ENCODE results near the gene ARL10.

ARL10 gene

GRCh38 chr5:176361437-176362232, 3.7 kb upstream of the ARL10 start, which contains the start of gene KIAA1191:
Gene KIAA1191 (minus strand): TSS chr5:176361764. CDS start chr5:176359508, 2,256 bp downstream.
- DNase-seq (ENCODE audit: low read depth) = peak; percentile 92

DNA sequence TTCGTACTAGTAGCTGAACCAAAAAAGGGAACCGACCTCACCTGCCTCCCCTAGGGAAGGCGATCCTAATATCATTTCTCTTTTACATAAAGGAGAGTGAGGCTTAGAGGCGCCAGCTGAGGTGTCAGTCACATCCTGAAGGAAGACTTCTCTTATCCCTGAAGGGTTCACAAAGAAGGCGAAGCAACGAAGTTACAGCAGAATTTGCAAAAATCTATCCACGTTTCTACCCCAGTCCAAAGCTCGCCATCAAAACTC, 3.1 kb upstream of the ARL10 start:
- no peak for DNase-seq (ENCODE audit: low read depth)

- DNase-seq (ENCODE audit: low read depth) = peak; percentile 42
Measured at GRCh38 chr5:176364765-176365350, 429 bp upstream of the ARL10 start.

DNA sequence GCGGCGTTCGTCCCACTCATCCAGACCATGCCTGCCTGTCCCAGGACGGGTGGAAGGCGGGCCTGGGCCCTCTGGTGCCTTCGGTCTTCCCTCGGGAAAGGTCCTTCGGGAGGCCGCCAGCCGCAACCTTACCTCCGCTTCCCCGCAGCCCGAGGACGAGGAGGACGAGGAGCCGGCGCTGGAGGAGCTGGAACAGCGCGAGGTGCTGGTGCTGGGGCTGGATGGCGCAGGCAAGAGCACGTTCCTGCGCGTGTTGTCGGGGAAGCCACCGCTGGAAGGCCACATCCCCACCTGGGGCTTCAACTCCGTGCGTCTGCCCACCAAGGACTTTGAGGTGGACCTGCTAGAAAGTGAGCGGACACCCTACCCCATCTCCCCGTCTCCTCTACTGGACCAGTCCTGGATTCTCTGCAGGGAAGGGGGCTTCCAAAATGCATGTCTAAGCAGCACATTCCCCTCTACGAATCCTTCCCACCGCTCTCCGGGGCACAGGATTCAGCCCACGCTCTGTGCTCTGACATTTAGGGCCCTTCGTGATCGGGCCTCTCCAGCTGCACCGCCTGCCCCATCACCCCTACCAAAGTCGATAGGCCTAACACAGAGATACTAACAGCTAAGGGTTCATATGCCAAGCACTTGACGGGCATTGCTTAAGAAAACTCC, 1.1 kb downstream of the ARL10 start:
- no peak for DNase-seq (ENCODE audit: low read depth)

DNA sequence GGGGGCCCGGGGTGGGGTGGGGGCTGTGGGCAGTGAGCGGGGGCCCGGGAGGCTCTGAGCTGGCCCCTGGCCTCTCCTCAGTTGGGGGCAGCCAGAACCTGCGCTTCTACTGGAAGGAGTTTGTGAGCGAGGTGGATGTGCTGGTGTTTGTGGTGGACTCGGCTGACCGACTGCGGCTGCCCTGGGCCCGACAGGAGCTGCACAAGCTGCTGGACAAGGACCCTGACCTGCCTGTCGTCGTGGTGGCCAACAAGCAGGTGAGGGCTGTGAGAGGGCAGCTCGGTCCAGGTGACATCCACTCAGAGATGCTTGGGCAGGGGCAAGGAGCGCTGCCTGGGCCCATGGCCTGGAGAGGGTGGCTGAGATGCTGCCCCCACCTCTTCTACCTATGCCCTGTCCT, 3.4 kb downstream of the ARL10 start:
- DNase-seq (ENCODE audit: low read depth) = no peak

DNA sequence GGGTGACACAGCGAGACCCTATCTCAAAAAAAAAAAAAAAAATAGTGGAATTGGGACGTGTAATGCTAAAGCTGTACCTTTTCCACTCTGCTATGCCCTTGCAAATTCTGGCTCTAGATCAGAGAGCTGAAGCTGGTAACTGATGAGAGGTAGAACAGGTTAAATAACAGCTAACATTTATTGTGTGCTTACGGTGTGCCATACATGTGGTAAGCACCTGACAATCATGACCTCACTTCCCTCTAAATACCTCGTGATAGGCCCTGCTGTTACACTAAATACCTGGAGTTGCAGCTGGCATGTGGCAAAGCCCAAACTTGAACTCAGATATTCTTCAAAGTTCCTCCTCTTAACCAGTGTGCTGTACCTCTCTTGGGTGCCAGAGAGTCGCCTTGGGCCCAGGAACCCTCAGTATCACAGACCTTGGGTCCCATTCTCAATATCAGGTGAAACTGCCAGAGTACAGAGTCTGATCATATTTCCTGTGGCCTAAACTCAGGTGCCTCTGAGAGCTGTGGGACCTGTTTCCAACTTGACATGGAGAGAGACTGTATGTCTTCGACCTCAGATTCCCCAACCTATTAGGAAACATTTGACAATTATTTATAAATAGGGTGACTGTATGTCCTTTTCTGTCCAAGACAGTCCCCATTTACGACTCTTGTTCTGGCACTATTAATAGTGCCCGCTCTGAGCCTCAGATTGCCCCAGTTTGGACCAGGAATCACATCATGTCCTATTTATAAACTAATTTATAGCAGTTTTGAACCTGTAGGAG, 4.8 kb downstream of the ARL10 start:
- no peak for DNase-seq (ENCODE audit: low read depth)

DNA sequence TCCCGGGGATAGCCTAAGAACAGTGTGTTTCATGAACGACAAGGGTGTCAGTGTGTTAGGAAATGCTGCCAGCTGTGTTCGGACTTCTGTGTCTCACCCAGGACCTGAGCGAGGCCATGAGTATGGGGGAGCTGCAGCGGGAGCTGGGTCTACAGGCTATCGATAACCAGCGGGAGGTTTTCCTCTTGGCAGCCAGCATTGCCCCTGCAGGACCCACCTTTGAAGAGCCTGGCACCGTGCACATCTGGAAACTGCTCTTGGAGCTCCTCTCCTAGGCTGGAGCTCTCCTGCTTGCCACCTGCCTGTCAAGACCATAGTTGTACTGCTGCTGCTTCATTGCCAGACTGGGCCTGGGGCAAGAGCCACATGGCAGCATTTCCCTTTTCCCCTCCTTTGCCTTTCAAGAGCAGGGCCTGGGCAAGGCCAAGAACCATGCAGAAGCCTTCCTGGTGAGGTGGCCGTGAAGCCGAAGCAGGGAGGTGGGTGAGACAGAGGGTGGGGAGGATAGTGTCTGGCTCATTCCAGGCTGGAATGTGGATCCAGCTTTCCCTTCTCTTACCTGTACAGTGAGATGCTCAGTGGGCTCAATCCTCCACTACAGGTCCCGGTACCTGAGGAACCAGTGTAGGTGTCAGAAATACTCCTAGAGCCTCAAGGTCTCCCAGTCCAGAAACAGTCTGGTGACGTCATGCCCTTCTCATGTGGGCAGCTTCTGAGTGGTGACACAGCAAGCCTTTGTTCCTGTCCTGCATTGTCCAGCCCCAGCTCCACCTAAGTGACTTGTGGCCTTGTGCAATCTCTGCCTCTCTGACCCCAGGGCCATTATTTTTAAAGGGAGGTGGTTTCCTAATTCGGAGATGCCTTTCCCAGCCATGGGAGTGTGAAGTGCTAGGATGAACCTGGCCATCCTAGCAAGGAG, 6.6 kb downstream of the ARL10 start:
- no peak for DNase-seq (ENCODE audit: low read depth)

DNA sequence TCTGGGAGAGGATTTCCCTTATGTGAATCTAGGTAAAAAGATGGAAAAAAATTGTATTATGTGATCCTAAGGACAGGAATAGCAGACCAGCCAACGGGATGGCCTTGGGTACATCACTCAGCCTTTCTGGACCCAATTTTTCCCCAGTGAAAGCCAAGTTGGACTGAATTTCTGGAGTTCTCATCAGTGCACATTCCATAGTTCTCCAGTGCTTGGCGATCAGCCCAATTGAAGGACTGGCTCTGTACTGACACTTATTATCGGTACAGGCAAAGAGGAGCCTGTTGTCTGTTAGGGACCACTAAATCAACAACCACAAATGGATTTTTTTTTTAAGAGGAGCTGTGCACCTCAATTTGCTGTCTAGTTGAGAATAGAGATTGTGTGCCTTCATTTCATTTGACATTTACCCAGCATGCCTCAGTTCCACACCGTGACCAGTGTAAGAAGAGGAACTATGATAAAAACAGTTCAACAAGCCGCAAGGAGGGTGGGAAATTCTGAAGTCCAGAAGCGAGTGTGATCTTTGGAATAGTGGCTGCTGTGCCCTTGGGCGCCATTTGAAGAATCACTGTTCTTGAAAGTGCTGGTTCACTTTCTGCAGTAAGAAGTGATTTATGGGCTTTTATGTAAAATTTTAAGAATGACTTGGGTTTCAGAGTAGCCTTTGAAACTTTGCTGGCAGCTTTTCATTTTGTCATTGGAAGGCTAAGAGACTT, 8.0 kb downstream of the ARL10 start:
- no peak for DNase-seq (ENCODE audit: low read depth)

DNA sequence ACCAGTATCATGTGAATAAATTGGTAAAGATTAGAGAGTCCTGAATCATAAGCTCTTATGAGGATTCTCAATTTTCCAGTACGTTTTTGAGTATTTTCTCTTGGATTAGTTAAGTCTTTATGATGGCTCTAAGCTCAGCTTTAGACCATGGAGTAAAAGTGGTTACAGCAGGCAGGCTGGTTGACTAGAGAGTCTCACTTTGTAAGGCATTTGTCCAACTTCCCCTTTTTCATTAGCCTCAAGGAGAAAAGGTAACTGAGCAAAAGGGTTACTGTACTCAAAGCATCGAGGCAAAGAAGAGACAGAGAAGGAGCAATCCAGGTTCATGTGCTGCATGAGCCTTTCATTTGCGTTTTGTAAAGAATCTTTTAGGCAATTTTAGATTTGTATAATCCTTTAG, 14.6 kb downstream of the ARL10 start:
- DNase-seq (ENCODE audit: low read depth) = no peak

GRCh38 chr5:176381423-176381822, 16.1 kb downstream of the ARL10 start:
- DNase-seq (ENCODE audit: low read depth) = no peak

DNA sequence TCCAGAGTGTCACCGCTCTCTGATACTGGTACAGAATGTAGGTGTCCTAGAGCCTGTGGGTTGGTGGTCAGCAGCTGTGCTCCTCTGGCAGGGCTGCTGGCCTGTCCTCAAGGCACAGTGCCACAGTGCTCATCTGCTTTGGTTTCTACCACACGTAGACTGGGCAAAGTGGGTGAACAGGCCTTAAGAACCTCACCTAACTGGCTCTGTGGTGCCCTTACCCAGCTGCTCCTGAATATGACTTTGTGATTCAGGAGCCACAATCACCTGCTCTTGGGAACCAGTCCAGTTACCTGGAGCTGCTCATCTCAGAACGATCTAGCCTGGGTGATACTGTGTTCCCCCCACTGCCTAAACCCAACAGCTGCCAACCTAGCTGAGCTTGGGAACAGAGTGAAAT, 16.7 kb downstream of the ARL10 start:
- no peak for DNase-seq (ENCODE audit: low read depth)

DNA sequence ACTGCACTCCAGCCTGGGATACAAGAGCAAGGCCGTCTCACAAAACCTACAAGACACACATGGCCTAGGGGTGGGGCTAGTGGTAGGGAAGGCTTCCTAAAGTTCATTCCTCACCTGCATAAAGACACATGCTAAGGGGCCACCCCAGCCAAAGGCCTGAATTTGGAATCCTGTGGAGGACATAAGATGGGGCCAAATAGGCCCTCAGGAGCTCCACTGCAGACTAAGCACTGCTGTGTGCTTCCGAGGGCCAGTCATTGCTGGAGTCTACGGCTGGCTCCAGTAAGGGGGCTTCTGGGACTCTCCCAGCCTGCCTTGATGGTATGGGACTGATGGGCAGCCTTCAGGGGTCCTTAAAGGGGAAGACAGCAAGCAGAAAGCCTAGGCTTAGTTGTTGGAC, 17.4 kb downstream of the ARL10 start:
- DNase-seq (ENCODE audit: low read depth) = no peak

- no peak for DNase-seq (ENCODE audit: low read depth)
Measured at GRCh38 chr5:176383248-176383905, 18.1 kb downstream of the ARL10 start.

DNA sequence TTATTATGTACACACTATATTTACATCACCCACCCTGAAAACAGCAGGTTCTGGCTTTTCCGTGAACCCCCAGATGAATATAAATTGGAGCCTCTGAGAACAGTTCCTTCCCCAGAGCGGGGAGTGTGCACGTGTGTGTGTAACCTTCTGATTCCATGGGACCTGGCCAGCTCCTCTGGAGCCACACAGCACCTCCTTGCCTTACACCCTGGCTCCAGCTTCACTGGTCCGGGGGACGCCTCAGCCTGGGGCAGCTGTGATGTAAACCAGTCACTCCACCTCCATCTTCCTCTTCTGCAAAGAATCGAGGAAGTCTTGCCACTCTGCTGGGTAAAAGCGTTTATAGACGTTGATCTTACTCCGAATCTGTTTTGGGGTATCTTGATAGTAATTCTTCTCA, 18.7 kb downstream of the ARL10 start:
- no peak for DNase-seq (ENCODE audit: low read depth)

DNA sequence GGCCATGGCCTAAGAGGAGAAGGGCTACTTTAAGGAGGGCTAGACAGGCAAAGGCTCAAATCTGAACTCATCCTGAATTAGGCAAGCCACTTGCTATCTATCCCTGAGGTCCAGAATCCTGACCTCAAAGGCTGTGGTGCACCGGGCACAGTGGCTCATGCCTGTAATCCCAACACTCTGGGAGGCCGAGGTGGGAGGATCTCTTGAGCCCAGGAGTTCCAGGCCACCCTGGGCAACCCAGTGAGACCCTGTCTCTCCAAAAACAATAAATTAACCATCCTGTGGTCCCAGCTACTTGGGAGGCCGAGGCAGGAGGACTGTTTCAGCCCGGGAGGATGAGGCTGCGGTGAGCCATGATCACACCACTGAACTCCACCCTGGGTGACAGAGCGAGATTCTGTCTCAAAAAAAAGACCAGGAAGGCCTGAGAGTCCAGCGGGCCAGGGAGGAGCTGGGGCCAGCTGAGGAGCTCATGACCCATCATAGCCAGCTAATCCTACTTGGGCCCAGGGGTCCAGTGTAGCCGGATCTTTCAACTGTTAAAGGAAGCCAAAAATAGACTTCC, 19.2 kb downstream of the ARL10 start:
- no peak for DNase-seq (ENCODE audit: low read depth)

GRCh38 chr5:176384991-176385390, 19.7 kb downstream of the ARL10 start:
- DNase-seq (ENCODE audit: low read depth) = no peak

GRCh38 chr5:176386491-176386890, 21.2 kb downstream of the ARL10 start:
- no peak for DNase-seq (ENCODE audit: low read depth)

- DNase-seq (ENCODE audit: low read depth) = peak; percentile 36
Measured at GRCh38 chr5:176387384-176387925, 22.2 kb downstream of the ARL10 start.

- DNase-seq (ENCODE audit: low read depth) = peak; percentile 59
Measured at GRCh38 chr5:176388003-176388443, 22.7 kb downstream of the ARL10 start.
